ENCODE measurements around the gene GNPTAB.

DNA sequence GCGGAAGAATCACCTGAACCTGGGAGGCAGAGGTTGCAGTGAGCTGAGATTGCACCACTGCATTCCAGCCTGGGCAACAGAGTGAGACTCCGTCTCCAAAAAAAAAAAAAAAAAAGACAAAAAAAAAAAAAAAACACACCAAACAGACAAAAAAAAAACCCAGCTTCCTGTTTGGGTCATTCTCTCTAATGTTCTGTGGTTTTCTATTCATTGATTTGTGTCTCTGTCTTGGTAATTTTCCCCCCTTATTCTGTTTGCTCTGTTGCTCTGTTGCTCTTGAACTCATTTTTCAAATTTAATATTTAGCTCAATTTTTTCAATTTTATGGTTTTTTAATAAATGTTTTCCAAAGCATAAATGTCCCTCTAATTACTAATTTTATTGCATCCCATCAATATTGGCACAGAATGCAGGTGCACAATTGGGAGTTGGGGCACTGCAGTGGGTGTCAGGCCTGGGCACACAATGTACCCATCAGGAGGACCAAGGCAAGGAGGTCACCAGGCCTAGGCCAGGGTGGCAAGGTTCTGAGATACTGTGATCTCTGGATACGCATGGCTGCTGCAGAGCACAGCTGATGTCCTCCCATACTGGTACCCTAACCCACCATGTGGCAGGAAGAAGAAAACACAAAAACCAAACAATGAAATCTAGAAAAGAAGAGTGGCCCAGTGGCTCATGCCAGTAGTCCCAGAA, 8.0 kb upstream of the GNPTAB start:
- TF ChIP-seq, protein P1, sequence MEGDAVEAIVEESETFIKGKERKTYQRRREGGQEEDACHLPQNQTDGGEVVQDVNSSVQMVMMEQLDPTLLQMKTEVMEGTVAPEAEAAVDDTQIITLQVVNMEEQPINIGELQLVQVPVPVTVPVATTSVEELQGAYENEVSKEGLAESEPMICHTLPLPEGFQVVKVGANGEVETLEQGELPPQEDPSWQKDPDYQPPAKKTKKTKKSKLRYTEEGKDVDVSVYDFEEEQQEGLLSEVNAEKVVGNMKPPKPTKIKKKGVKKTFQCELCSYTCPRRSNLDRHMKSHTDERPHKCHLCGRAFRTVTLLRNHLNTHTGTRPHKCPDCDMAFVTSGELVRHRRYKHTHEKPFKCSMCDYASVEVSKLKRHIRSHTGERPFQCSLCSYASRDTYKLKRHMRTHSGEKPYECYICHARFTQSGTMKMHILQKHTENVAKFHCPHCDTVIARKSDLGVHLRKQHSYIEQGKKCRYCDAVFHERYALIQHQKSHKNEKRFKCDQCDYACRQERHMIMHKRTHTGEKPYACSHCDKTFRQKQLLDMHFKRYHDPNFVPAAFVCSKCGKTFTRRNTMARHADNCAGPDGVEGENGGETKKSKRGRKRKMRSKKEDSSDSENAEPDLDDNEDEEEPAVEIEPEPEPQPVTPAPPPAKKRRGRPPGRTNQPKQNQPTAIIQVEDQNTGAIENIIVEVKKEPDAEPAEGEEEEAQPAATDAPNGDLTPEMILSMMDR (IDR thresholded peaks at IDR 0.05; ENCODE audit: borderline replicate concordance, extremely low read depth, low read length, poor library complexity, severe bottlenecking), result no peak
- TF ChIP-seq EZH2 (IDR thresholded peaks at IDR 0.05; ENCODE audit: borderline replicate concordance, low read depth, low read length, severe bottlenecking), result no peak
